Fibroblast of mammary gland (primary cell): Measurements from ENCODE around the gene PCDHA12.
A peak's percentile ranks its signal among the peaks of the same experiment; 100 is the strongest.
"Not testable (repeated sequence)": the region's sequence is repeated elsewhere in the genome, so short reads cannot be mapped to it uniquely, and the experiment has no call there.

Experiments
- DNase-seq: peaks from one replicate; pipeline ENCODE4 v3.0.0-alpha.2; 2010; ENCODE audit warnings: low read depth
- H3K4me3 ChIP-seq: 2 replicates; pipeline ENCODE4 v1.5.1; 2011; ENCODE audit warnings: low read depth, mild to moderate bottlenecking, low read length, moderate library complexity; ENCODE audit not compliant: control insufficient read depth
- TF ChIP-seq, protein P1 (sequence below): conservative IDR thresholded peaks from 2 replicates; pipeline ENCODE4 v1.5.1; 2011; ENCODE audit warnings: low read depth, low read length, inconsistent platforms; ENCODE audit not compliant: control insufficient read depth, insufficient read depth

Gene PCDHA12

GRCh38 chr5:140835622-140836510 lies 39.2 kb upstream of the PCDHA12 start:
- TF ChIP-seq, protein P1, sequence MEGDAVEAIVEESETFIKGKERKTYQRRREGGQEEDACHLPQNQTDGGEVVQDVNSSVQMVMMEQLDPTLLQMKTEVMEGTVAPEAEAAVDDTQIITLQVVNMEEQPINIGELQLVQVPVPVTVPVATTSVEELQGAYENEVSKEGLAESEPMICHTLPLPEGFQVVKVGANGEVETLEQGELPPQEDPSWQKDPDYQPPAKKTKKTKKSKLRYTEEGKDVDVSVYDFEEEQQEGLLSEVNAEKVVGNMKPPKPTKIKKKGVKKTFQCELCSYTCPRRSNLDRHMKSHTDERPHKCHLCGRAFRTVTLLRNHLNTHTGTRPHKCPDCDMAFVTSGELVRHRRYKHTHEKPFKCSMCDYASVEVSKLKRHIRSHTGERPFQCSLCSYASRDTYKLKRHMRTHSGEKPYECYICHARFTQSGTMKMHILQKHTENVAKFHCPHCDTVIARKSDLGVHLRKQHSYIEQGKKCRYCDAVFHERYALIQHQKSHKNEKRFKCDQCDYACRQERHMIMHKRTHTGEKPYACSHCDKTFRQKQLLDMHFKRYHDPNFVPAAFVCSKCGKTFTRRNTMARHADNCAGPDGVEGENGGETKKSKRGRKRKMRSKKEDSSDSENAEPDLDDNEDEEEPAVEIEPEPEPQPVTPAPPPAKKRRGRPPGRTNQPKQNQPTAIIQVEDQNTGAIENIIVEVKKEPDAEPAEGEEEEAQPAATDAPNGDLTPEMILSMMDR, result no peak
- no peak for DNase-seq
- no peak overlapping the region for H3K4me3 ChIP-seq

GRCh38 chr5:140840978-140841962 lies 33.8 kb upstream of the PCDHA12 start, which contains the start of gene PCDHA8:
Gene PCDHA8 (plus strand): TSS chr5:140841187. CDS start chr5:140841322, 135 bp downstream.
- TF ChIP-seq, protein P1, result peak; percentile 31
- no peak for DNase-seq
- H3K4me3 ChIP-seq, result no peak within 1 kb of the TSS

- no peak overlapping the region for H3K4me3 ChIP-seq
- TF ChIP-seq, protein P1, result no peak
- no peak for DNase-seq
These were observed 32.0 kb upstream of the PCDHA12 start for GRCh38 chr5:140842798-140843733.

GRCh38 chr5:140848139-140849102 lies 26.7 kb upstream of the PCDHA12 start, which contains the start of gene PCDHA9:
Gene PCDHA9 (plus strand): TSS chr5:140848382. CDS start chr5:140848496, 114 bp downstream.
- H3K4me3 ChIP-seq, DNase-seq: not testable (repeated sequence)

DNA sequence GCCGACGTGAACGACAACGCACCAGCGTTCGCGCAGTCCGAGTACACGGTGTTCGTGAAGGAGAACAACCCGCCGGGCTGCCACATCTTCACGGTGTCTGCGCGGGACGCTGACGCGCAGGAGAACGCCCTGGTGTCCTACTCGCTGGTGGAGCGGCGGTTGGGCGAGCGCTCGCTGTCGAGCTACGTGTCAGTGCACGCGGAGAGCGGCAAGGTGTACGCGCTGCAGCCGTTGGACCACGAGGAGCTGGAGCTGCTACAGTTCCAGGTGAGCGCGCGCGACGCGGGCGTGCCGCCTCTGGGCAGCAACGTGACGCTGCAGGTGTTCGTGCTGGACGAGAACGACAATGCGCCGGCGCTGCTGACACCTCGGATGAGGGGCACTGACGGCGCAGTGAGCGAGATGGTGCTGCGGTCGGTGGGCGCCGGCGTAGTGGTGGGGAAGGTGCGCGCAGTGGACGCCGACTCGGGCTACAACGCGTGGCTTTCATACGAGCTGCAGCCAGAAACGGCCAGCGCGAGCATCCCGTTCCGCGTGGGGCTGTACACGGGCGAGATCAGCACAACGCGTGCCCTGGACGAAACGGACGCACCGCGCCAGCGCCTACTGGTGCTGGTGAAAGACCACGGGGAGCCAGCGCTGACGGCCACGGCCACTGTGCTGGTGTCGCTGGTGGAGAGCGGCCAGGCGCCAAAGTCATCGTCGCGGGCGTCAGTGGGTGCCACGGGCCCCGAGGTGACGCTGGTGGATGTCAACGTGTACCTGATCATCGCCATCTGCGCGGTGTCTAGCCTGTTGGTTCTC lies 25.1 kb upstream of the PCDHA12 start:
- not testable (repeated sequence) for DNase-seq, H3K4me3 ChIP-seq

DNA sequence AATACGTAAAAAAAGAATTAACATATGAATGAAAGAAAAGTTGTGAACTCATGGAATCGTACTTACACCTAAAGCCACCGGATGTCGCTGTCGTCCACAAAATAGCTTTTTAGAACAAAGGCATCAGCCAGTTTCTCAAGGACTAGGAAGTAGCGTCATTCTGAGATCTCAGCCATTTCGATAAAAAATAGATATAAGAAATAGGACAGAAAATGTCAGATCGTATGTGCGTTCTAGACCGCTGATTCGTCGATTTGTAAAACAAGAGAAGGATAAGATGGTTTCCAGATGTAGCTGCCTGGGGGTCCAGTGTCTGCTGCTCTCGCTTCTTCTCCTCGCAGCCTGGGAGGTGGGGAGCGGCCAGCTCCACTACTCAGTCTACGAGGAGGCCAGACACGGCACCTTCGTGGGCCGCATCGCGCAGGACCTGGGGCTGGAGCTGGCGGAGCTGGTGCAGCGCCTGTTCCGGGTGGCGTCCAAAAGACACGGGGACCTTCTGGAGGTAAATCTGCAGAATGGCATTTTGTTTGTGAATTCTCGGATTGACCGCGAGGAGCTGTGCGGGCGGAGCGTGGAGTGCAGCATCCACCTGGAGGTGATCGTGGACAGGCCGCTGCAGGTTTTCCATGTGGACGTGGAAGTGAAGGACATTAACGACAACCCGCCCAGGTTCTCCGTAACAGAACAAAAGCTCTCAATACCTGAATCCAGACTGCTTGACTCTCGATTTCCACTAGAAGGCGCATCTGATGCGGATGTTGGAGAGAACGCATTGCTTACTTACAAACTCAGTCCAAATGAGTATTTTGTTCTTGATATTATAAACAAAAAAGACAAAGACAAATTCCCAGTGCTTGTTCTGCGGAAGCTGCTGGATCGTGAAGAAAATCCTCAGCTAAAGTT lies 19.1 kb upstream of the PCDHA12 start, which contains the start of gene PCDHA10:
TSS of gene PCDHA10 (plus strand) at position 126 of the 903 bp plus-strand sequence. CDS start at position 278, 152 bp downstream.
- H3K4me3 ChIP-seq, result no peak within 1 kb of the TSS
- DNase-seq, result peak; percentile 20
- TF ChIP-seq, protein P1, result peak; percentile 8
